Inflammatory macrophage (primary cell): ENCODE data around the gene DAD1.
"Not testable (repeated sequence)": the region's sequence is repeated elsewhere in the genome, so short reads cannot be mapped to it uniquely, and the experiment has no call there.

Source experiments
- DNase-seq, 2 donors: peaks; one replicate each; pipeline ENCODE4 v3.0.0-alpha.2; 2020 to 2022
- total RNA-seq, 18 experiments: gene quantifications; one replicate each; lab custom pipeline; 2026; ENCODE audit warnings: mixed read lengths in 6 of 18, inconsistent platforms in 2 of 18; lab: John Stamatoyannopoulos, UW

DAD1 gene
- 71.6 to 142 (median 106) reads per million in 18 experiments for total RNA-seq

GRCh38 chr14:22589096-22589839 is at the start of gene DAD1:
Gene DAD1, minus strand, starts transcription at chr14:22589224. Its CDS starts 67 bp downstream, at chr14:22589157.
- peak; percentile 99 to 100 for DNase-seq

- not testable (repeated sequence) for DNase-seq
Measured at GRCh38 chr14:22635980-22636379, 47.0 kb upstream of the DAD1 start.

GRCh38 chr14:22634233-22634900 is 45.3 kb upstream of the DAD1 start:
- peak; percentile 7 to 43 for DNase-seq

GRCh38 chr14:22630486-22630885 is 41.5 kb upstream of the DAD1 start:
- no peak for DNase-seq

GRCh38 chr14:22630066-22630465 is 41.0 kb upstream of the DAD1 start:
- DNase-seq: no peak

GRCh38 chr14:22629361-22629760 is 40.3 kb upstream of the DAD1 start:
- DNase-seq: no peak

- no peak for DNase-seq
Measured at GRCh38 chr14:22627506-22628263, 38.7 kb upstream of the DAD1 start.

GRCh38 chr14:22626590-22626989 is 37.6 kb upstream of the DAD1 start:
- no peak for DNase-seq

- DNase-seq: peak; percentile 20 to 27
Measured at GRCh38 chr14:22623047-22623446, 34.0 kb upstream of the DAD1 start.

- DNase-seq: no peak
Measured at GRCh38 chr14:22622255-22622654, 33.2 kb upstream of the DAD1 start.

GRCh38 chr14:22615765-22616164 is 26.7 kb upstream of the DAD1 start:
- not testable (repeated sequence) for DNase-seq

GRCh38 chr14:22614240-22614799 is 25.3 kb upstream of the DAD1 start:
- no peak for DNase-seq

GRCh38 chr14:22613736-22614239 is 24.8 kb upstream of the DAD1 start:
- no peak for DNase-seq

- no peak for DNase-seq
Measured at GRCh38 chr14:22613106-22613695, 24.2 kb upstream of the DAD1 start.

- DNase-seq: no peak
Measured at GRCh38 chr14:22610931-22611330, 21.9 kb upstream of the DAD1 start.

- DNase-seq: no peak
Measured at GRCh38 chr14:22607291-22607690, 18.3 kb upstream of the DAD1 start.

- no peak for DNase-seq
Measured at GRCh38 chr14:22606380-22606779, 17.4 kb upstream of the DAD1 start.

- no peak for DNase-seq
Measured at GRCh38 chr14:22602862-22603261, 13.8 kb upstream of the DAD1 start.

- no peak for DNase-seq
Measured at GRCh38 chr14:22601996-22602395, 13.0 kb upstream of the DAD1 start.

- DNase-seq: no peak
Measured at GRCh38 chr14:22601456-22601855, 12.4 kb upstream of the DAD1 start.

- DNase-seq: peak; percentile 4 to 44
Measured at GRCh38 chr14:22600027-22600426, 11.0 kb upstream of the DAD1 start.

GRCh38 chr14:22599349-22599748 is 10.3 kb upstream of the DAD1 start:
- DNase-seq: no peak

- DNase-seq: peak; percentile 16 to 42
Measured at GRCh38 chr14:22598896-22599244, 9.8 kb upstream of the DAD1 start.
